ENCODE measurements around the gene LDHA.

The LDHA gene

GRCh38 chr11:18394275-18394927 lies at the start of gene LDHA:
Gene LDHA (plus strand): TSS chr11:18394563. CDS start chr11:18396843, 2,280 bp downstream.
- peak; percentile 99 to 100 for DNase-seq (ENCODE audit: low read depth in 2 of 2)

- no peak for DNase-seq (ENCODE audit: low read depth in 2 of 2)
Observed at GRCh38 chr11:18347471-18348125, 46.8 kb upstream of the LDHA start.

- no peak for DNase-seq (ENCODE audit: low read depth in 2 of 2)
Observed at GRCh38 chr11:18352581-18352980, 41.8 kb upstream of the LDHA start.

GRCh38 chr11:18358646-18359045 lies 35.7 kb upstream of the LDHA start:
- DNase-seq (ENCODE audit: low read depth in 2 of 2), result no peak

GRCh38 chr11:18361154-18361553 lies 33.2 kb upstream of the LDHA start:
- no peak for DNase-seq (ENCODE audit: low read depth in 2 of 2)

GRCh38 chr11:18364495-18365073 lies 29.8 kb upstream of the LDHA start:
- DNase-seq (ENCODE audit: low read depth in 2 of 2), result no peak

- DNase-seq (ENCODE audit: low read depth in 2 of 2), result no peak
Observed at GRCh38 chr11:18365741-18366140, 28.6 kb upstream of the LDHA start.

GRCh38 chr11:18366286-18366685 lies 28.1 kb upstream of the LDHA start:
- no peak for DNase-seq (ENCODE audit: low read depth in 2 of 2)

GRCh38 chr11:18367431-18367830 lies 26.9 kb upstream of the LDHA start:
- no peak for DNase-seq (ENCODE audit: low read depth in 2 of 2)

GRCh38 chr11:18368221-18368620 lies 26.1 kb upstream of the LDHA start:
- no peak for DNase-seq (ENCODE audit: low read depth in 2 of 2)

- no peak for DNase-seq (ENCODE audit: low read depth in 2 of 2)
Observed at GRCh38 chr11:18369398-18369797, 25.0 kb upstream of the LDHA start.

- no peak for DNase-seq (ENCODE audit: low read depth in 2 of 2)
Observed at GRCh38 chr11:18371279-18371678, 23.1 kb upstream of the LDHA start.

- no peak for DNase-seq (ENCODE audit: low read depth in 2 of 2)
Observed at GRCh38 chr11:18372201-18372600, 22.2 kb upstream of the LDHA start.

- DNase-seq (ENCODE audit: low read depth in 2 of 2), result no peak
Observed at GRCh38 chr11:18374956-18375355, 19.4 kb upstream of the LDHA start.

GRCh38 chr11:18375941-18376340 lies 18.4 kb upstream of the LDHA start:
- DNase-seq (ENCODE audit: low read depth in 2 of 2), result no peak

- DNase-seq (ENCODE audit: low read depth in 2 of 2), result no peak
Observed at GRCh38 chr11:18379201-18379600, 15.2 kb upstream of the LDHA start.

- DNase-seq (ENCODE audit: low read depth in 2 of 2), result peak; percentile 26 to 76
Observed at GRCh38 chr11:18383388-18384156, 10.8 kb upstream of the LDHA start.

- DNase-seq (ENCODE audit: low read depth in 2 of 2), result no peak
Observed at GRCh38 chr11:18384157-18384641, 10.2 kb upstream of the LDHA start.

GRCh38 chr11:18390088-18390487 lies 4.3 kb upstream of the LDHA start:
- no peak for DNase-seq (ENCODE audit: low read depth in 2 of 2)

GRCh38 chr11:18392434-18393321 lies 1.7 kb upstream of the LDHA start:
- no peak for DNase-seq (ENCODE audit: low read depth in 2 of 2)

- no peak for DNase-seq (ENCODE audit: low read depth in 2 of 2)
Observed at GRCh38 chr11:18393581-18394274, 635 bp upstream of the LDHA start.

All from stimulated activated CD8-positive, alpha-beta memory T cell treated with anti-CD3 and anti-CD28 coated beads, Interleukin-2, amount 100 ng/mL, for 48 hours (primary cell).